Fibroblast of pulmonary artery (primary cell): ENCODE measurements around the gene SAFB2.
A peak's percentile ranks its signal among the peaks of the same experiment; 100 is the strongest.

Experiments used
- DNase-seq: peaks from one replicate; pipeline ENCODE4 v3.0.0-alpha.2; 2010; ENCODE audit warnings: low read depth
- H3K4me3 ChIP-seq: replicated peaks from 2 replicates; pipeline ENCODE4 v1.5.1; 2011; ENCODE audit warnings: low read depth, mild to moderate bottlenecking, control low read depth, low read length, moderate library complexity
- CTCF ChIP-seq: IDR thresholded peaks from 2 replicates; pipeline ENCODE4 v1.5.1; 2011; ENCODE audit warnings: mild to moderate bottlenecking, control low read depth, low read length, inconsistent platforms; ENCODE audit errors: missing control alignments

SAFB2 gene

GRCh38 chr19:5627395-5627904, 4.9 kb upstream of the SAFB2 start:
- no peak for DNase-seq
- H3K4me3 ChIP-seq, result no peak overlapping the region
- no peak for TF ChIP-seq CTCF

GRCh38 chr19:5625641-5626040, 3.1 kb upstream of the SAFB2 start:
- H3K4me3 ChIP-seq, result no peak overlapping the region
- no peak for TF ChIP-seq CTCF
- DNase-seq, result no peak

GRCh38 chr19:5624741-5625278, 2.2 kb upstream of the SAFB2 start:
- DNase-seq, result no peak
- TF ChIP-seq CTCF, result no peak
- peak overlapping the region; percentile 84 for H3K4me3 ChIP-seq

GRCh38 chr19:5624018-5624663, 1.6 kb upstream of the SAFB2 start:
- peak overlapping the region; percentile 84 for H3K4me3 ChIP-seq
- peak; percentile 48 for DNase-seq
- no peak for TF ChIP-seq CTCF

GRCh38 chr19:5623397-5624017, 931 bp upstream of the SAFB2 start:
- no peak for DNase-seq

GRCh38 chr19:5621945-5622464, 571 bp downstream of the SAFB2 start:
- no peak for DNase-seq
- H3K4me3 ChIP-seq, result peak overlapping the region; percentile 84
- TF ChIP-seq CTCF, result no peak

More at GRCh38 chr19:5623397-5624017, 931 bp upstream of the SAFB2 start:
- H3K4me3 ChIP-seq, result peak overlapping the region; percentile 84
- no peak for TF ChIP-seq CTCF
